GM23338 (cell line): ENCODE results near the gene DEFB123. TPM values are rescaled to one million over a fixed set of nuclear protein-coding genes. Genes with fewer than 3 reads are reported as not detected.

Source experiments
- ATAC-seq: fragments of 200-7000 bp; cut with Tn5 transposase; 3 replicates; pipeline ENCODE4 v1.9.1; 2020
- DNase-seq: peaks from one replicate; pipeline ENCODE4 v3.0.0-alpha.2; 2015; ENCODE audit warnings: low spot score
- H2AFZ ChIP-seq: fragments of 200-600 bp; sonication (generic); 2 replicates; pipeline ENCODE4 v1.8.0; 2016; ENCODE audit warnings: antibody characterized with exemption, mild to moderate bottlenecking, moderate library complexity
- H3F3A ChIP-seq: fragments of 200-600 bp; sonication (generic); replicated peaks from 2 replicates; pipeline ENCODE4 v1.8.0; 2017; ENCODE audit warnings: antibody characterized with exemption, mixed run types, low read depth
- H3K27ac ChIP-seq: fragments of 200-600 bp; sonication (generic); 2 replicates; pipeline ENCODE4 v1.6.1; 2016; ENCODE audit warnings: low read depth
- H3K27me3 ChIP-seq: fragments of 200-600 bp; sonication (generic); 2 replicates; pipeline ENCODE4 v1.8.0; 2016; ENCODE audit warnings: mild to moderate bottlenecking, mixed run types, moderate library complexity; ENCODE audit not compliant: insufficient read depth
- H3K36me3 ChIP-seq: fragments of 200-600 bp; sonication (generic); 2 replicates; pipeline ENCODE4 v1.8.0; 2016; ENCODE audit warnings: mild to moderate bottlenecking; ENCODE audit not compliant: insufficient read depth
- H3K4me1 ChIP-seq: fragments of 200-600 bp; sonication (generic); 2 replicates; pipeline ENCODE4 v1.8.0; 2016; ENCODE audit warnings: mild to moderate bottlenecking, moderate library complexity; ENCODE audit not compliant: insufficient read depth
- H3K4me2 ChIP-seq: fragments of 200-600 bp; sonication (generic); 2 replicates; pipeline ENCODE4 v1.7.1; 2017; ENCODE audit warnings: mixed run types
- H3K4me3 ChIP-seq: fragments of 200-600 bp; sonication (generic); 2 replicates; pipeline ENCODE4 v1.6.1; 2016; ENCODE audit warnings: mixed run types
- H3K79me2 ChIP-seq: fragments of 200-600 bp; sonication (generic); replicated peaks from 2 replicates; pipeline ENCODE4 v1.8.0; 2017; ENCODE audit warnings: mild to moderate bottlenecking; ENCODE audit not compliant: insufficient read depth
- H3K9me2 ChIP-seq: fragments of 200-600 bp; sonication (generic); 2 replicates; pipeline ENCODE4 v1.8.0; 2017; ENCODE audit not compliant: insufficient read depth
- H4K20me1 ChIP-seq: fragments of 200-600 bp; sonication (generic); replicated peaks from 2 replicates; pipeline ENCODE4 v1.8.0; 2017; ENCODE audit warnings: mild to moderate bottlenecking; ENCODE audit not compliant: insufficient read depth
- H3K27ac Mint-ChIP-seq: 2 replicates; pipeline ENCODE4 v1.8.0; 2020; ENCODE audit warnings: inconsistent platforms, mild to moderate bottlenecking, moderate library complexity, mixed read lengths
- H3K27me3 Mint-ChIP-seq: 3 replicates; pipeline ENCODE4 v1.8.0; 2022; ENCODE audit warnings: low read depth, mild to moderate bottlenecking, moderate library complexity, mixed read lengths, inconsistent platforms; ENCODE audit not compliant: insufficient read depth, poor library complexity
- H3K36me3 Mint-ChIP-seq: 3 replicates; pipeline ENCODE4 v1.8.0; 2021; ENCODE audit warnings: low read depth, mild to moderate bottlenecking, inconsistent platforms, moderate library complexity, mixed read lengths
- H3K4me1 Mint-ChIP-seq: 3 replicates; pipeline ENCODE4 v1.8.0; 2020; ENCODE audit warnings: mild to moderate bottlenecking, inconsistent platforms, mixed read lengths
- H3K4me3 Mint-ChIP-seq: 3 replicates; pipeline ENCODE4 v1.8.0; 2021; ENCODE audit warnings: moderate library complexity, mild to moderate bottlenecking, inconsistent platforms, mixed read lengths
- H3K9me3 Mint-ChIP-seq: 3 replicates; pipeline ENCODE4 v1.8.0; 2020; ENCODE audit warnings: moderate library complexity, mild to moderate bottlenecking, inconsistent platforms, mixed read lengths
- CREB1 ChIP-seq: fragments of 250-450 bp; sonication (Bioruptor Pico); IDR thresholded peaks from 2 replicates; pipeline ENCODE4 v1.5.0; 2020; ENCODE audit warnings: low read depth, mild to moderate bottlenecking, moderate library complexity
- CTCF ChIP-seq, 2 experiments: fragments of 200-600 bp in 1 of 2; sonication (generic) in 1 of 2; conservative IDR thresholded peaks; 2 replicates each; pipeline versions ENCODE4 v1.5.1 to v1.6.1; 2016 to 2017; ENCODE audit warnings: antibody characterized with exemption in 2 of 2, low read depth in 2 of 2, mild to moderate bottlenecking in 2 of 2, moderate library complexity in 1 of 2
- ETS1 ChIP-seq: IDR thresholded peaks from 2 replicates; pipeline ENCODE4 v1.6.1; 2016; ENCODE audit warnings: antibody characterized with exemption
- EZH2 ChIP-seq: fragments of 200-600 bp; sonication (generic); IDR thresholded peaks from one replicate; pipeline ENCODE4 v1.8.0; 2017; ENCODE audit warnings: antibody characterized with exemption, mild to moderate bottlenecking, low read depth; ENCODE audit not compliant: unreplicated experiment
- EZH2phosphoT487 ChIP-seq: fragments of 200-600 bp; sonication (generic); IDR thresholded peaks from one replicate; pipeline ENCODE4 v1.8.1; 2018; ENCODE audit warnings: antibody characterized with exemption; ENCODE audit not compliant: unreplicated experiment
- JUNB ChIP-seq: IDR thresholded peaks from one replicate; pipeline ENCODE4 v1.6.1; 2016; ENCODE audit warnings: antibody characterized with exemption; ENCODE audit not compliant: unreplicated experiment
- NANOG ChIP-seq: IDR thresholded peaks from 2 replicates; pipeline ENCODE4 v1.6.1; 2016; ENCODE audit warnings: antibody characterized with exemption, borderline replicate concordance
- POLR2AphosphoS5 ChIP-seq: IDR thresholded peaks from 2 replicates; pipeline ENCODE4 v1.6.1; 2016; ENCODE audit warnings: antibody characterized with exemption, low read depth
- REST ChIP-seq: IDR thresholded peaks from one replicate; pipeline ENCODE4 v1.6.1; 2018; ENCODE audit warnings: antibody characterized with exemption; ENCODE audit not compliant: unreplicated experiment
- STAT1 ChIP-seq: IDR thresholded peaks from one replicate; pipeline ENCODE4 v1.6.1; 2016; ENCODE audit warnings: antibody characterized with exemption; ENCODE audit not compliant: unreplicated experiment
- ZNF114 ChIP-seq: fragments of 250-450 bp; sonication (Bioruptor Pico); IDR thresholded peaks from 2 replicates; pipeline ENCODE4 v1.5.0; 2020; ENCODE audit warnings: mild to moderate bottlenecking, moderate library complexity
- ZNF331 ChIP-seq: fragments of 250-450 bp; sonication (Bioruptor Pico); IDR thresholded peaks from 2 replicates; pipeline ENCODE4 v1.5.0; 2020; ENCODE audit warnings: low read depth, mild to moderate bottlenecking, moderate library complexity
- ZNF462 ChIP-seq: fragments of 250-450 bp; sonication (Bioruptor Pico); IDR thresholded peaks from 2 replicates; pipeline ENCODE4 v1.5.0; 2020; ENCODE audit warnings: mild to moderate bottlenecking, moderate library complexity
- polyA plus RNA-seq: library from polyadenylated mRNA; unstranded; fragments of >200 nt; fragmentation: Nextera tagmentation; extraction: Ambion mirVana; gene quantifications from 2 replicates; pipeline ENCODE4 v1.2.1, GENCODE V29; 2016
- total RNA-seq: library from RNA; depleted of rRNA; stranded (reverse); fragments of >200 nt; shearing (Covaris generic); gene quantifications from 2 replicates; pipeline ENCODE4 v1.2.3, GENCODE V29; 2014

DEFB123 gene
- total and polyA plus RNA-seq, 2 experiments from 2014 or later = not detected

- peaks cover 80% of the 10 kb centered on the region for H3K9me3 Mint-ChIP-seq
- peaks cover 13% of the 10 kb centered on the region for H3K27me3 Mint-ChIP-seq
- H3K4me1 ChIP-seq = peaks cover 8% of the 10 kb centered on the region; the same call in 1 of the 2 replicates
- peaks cover 29% of the 10 kb centered on the region for H3K27me3 ChIP-seq
- no peaks in the 10 kb centered on the region for H3K36me3 ChIP-seq
- no peaks in the 10 kb centered on the region for H3K79me2 ChIP-seq
- H3K4me3 Mint-ChIP-seq = no peak overlapping the region
- no peaks in the 10 kb centered on the region for H3K9me2 ChIP-seq
- no peak overlapping the region for H3K27ac ChIP-seq
- no peak overlapping the region for H3K4me2 ChIP-seq
- ATAC-seq (no peak), DNase-seq (no peak)
- TF ChIP-seq EZH2phosphoT487 (no peak), EZH2 (no peak), ZNF114 (no peak), JUNB (no peak), CTCF (conservative IDR thresholded peaks at IDR 0.05; ENCODE audit: low read depth in 2 of 2) (no peak), STAT1 (no peak), REST (no peak), POLR2AphosphoS5 (no peak), ETS1 (no peak), ZNF462 (no peak), NANOG (no peak), ZNF331 (CRISPR knock-in tag) (no peak), CREB1 (CRISPR knock-in tag) (no peak)
- peaks cover 5% of the 10 kb centered on the region; the same call in 2 of the 3 replicates for H3K4me1 Mint-ChIP-seq
- H4K20me1 ChIP-seq = 0 out of 2 replicates have a peak, but pooled peaks cover 5% of the 10 kb centered on the region
- H3K27ac Mint-ChIP-seq = no peak overlapping the region
- H3K36me3 Mint-ChIP-seq = no peaks in the 10 kb centered on the region
- H2AFZ ChIP-seq = no peak overlapping the region
- H3K4me3 ChIP-seq = no peak overlapping the region
- peaks cover 5% of the 10 kb centered on the region; the same call in 1 of the 2 replicates for H3F3A ChIP-seq
Observed at GRCh38 chr20:31490752-31491151, 50.3 kb downstream of the DEFB123 start.
